ENCODE results near the gene ANK3. TPM values are rescaled to one million over a fixed set of nuclear protein-coding genes. Genes with fewer than 3 reads are reported as not detected.

Gene ANK3
- total RNA-seq, 2 experiments from 2014 or later, result 60.5 to 61.9 TPM

DNA sequence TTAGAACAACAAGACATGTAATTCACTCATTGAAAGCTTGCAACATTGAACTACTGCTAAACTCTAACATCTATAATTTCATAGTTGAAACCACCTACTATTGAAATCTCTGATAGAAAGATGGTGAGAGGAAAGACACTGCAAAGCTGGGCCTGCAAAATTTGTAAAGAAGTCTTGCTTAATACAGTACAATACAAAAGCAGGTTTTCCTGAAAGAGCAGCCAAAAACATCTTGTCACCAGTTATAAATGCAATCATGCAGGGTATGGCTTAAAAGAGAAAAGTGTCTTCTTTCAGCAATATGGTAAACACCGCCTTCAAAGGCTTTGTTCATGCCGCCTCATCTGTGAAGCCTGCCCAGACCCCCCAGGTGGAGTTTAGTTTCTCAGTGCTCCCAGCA lies 109.2 kb downstream of the ANK3 start:
- H3K4me1 Mint-ChIP-seq (ENCODE audit: low read depth), result no peaks in the 10 kb centered on the region
- intact Hi-C loops (cut with DNase I, micrococcal nuclease), result no loop called here

DNA sequence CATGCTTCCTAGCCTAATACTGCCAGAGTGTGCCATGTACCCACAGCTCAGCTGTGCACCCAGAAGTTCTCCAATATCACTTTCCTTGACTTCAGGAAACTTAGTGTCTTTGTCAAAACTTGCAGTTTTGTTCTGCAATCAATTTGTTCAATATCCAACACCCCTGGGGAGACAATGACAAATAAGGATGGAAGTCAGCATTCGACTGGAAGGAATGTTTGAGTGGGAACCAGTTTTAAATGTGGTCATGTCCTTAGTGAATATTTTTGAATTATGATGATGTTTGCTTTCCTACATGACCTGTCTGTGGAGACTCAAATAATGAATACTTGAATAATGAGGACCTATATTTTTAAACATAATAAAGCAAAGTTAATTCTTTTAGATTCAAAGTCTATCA lies 112.0 kb downstream of the ANK3 start:
- Mint-ChIP-seq H3K9me3 (no peaks in the 10 kb centered on the region), H3K36me3 (ENCODE audit: low read depth) (peaks cover 74% of the 10 kb centered on the region), H3K27me3 (no peaks in the 10 kb centered on the region), H3K4me3 (no peak overlapping the region), H3K4me1 (ENCODE audit: low read depth) (no peaks in the 10 kb centered on the region), H3K27ac (no peak overlapping the region)
- intact Hi-C loops (cut with DNase I, micrococcal nuclease), result no loop called here
- ChIA-PET CTCF (no interaction called here), POLR2A (no interaction called here)
- DNase-seq, result no peak
- H3K27ac ChIP-seq (ENCODE audit: low read depth in 1 of 2, low read length in 2 of 2), result no peak overlapping the region
- TF ChIP-seq, protein P1, sequence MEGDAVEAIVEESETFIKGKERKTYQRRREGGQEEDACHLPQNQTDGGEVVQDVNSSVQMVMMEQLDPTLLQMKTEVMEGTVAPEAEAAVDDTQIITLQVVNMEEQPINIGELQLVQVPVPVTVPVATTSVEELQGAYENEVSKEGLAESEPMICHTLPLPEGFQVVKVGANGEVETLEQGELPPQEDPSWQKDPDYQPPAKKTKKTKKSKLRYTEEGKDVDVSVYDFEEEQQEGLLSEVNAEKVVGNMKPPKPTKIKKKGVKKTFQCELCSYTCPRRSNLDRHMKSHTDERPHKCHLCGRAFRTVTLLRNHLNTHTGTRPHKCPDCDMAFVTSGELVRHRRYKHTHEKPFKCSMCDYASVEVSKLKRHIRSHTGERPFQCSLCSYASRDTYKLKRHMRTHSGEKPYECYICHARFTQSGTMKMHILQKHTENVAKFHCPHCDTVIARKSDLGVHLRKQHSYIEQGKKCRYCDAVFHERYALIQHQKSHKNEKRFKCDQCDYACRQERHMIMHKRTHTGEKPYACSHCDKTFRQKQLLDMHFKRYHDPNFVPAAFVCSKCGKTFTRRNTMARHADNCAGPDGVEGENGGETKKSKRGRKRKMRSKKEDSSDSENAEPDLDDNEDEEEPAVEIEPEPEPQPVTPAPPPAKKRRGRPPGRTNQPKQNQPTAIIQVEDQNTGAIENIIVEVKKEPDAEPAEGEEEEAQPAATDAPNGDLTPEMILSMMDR (IDR thresholded peaks at IDR 0.05), result no peak
- no peak for ATAC-seq (ENCODE audit: poor library complexity)
- H3K4me1 ChIP-seq (ENCODE audit: insufficient read depth, low read length), result no peaks in the 10 kb centered on the region
- H3K27me3 ChIP-seq (ENCODE audit: control insufficient read depth in 1 of 2, insufficient read depth in 2 of 2, low read length in 2 of 2), result no peaks in the 10 kb centered on the region
- no peak overlapping the region for H3K4me3 ChIP-seq (ENCODE audit: low read length)
- no peaks in the 10 kb centered on the region for H3K9me3 ChIP-seq (ENCODE audit: control insufficient read depth in 1 of 2, insufficient read depth in 1 of 2, low read length in 2 of 2)
- H3K36me3 ChIP-seq (ENCODE audit: insufficient read depth, low read length), result peaks cover 12% of the 10 kb centered on the region

More for the DNA sequence above, 109.2 kb downstream of the ANK3 start:
- H3K4me3 Mint-ChIP-seq, result no peak overlapping the region
- no peak for DNase-seq
- no peaks in the 10 kb centered on the region for H3K9me3 Mint-ChIP-seq
- no peak overlapping the region for H3K27ac Mint-ChIP-seq
- peaks cover 12% of the 10 kb centered on the region for H3K36me3 ChIP-seq (ENCODE audit: insufficient read depth, low read length)
- no peaks in the 10 kb centered on the region for H3K27me3 ChIP-seq (ENCODE audit: control insufficient read depth in 1 of 2, insufficient read depth in 2 of 2, low read length in 2 of 2)
- no peaks in the 10 kb centered on the region for H3K9me3 ChIP-seq (ENCODE audit: control insufficient read depth in 1 of 2, insufficient read depth in 1 of 2, low read length in 2 of 2)
- ATAC-seq (ENCODE audit: poor library complexity), result no peak
- no peaks in the 10 kb centered on the region for H3K4me1 ChIP-seq (ENCODE audit: insufficient read depth, low read length)
- POLR2A ChIA-PET, result no interaction called here
- TF ChIP-seq, protein P1 (IDR thresholded peaks at IDR 0.05), result no peak
- H3K27me3 Mint-ChIP-seq, result no peaks in the 10 kb centered on the region
- no peak overlapping the region for H3K27ac ChIP-seq (ENCODE audit: low read depth in 1 of 2, low read length in 2 of 2)
- no peak overlapping the region for H3K4me3 ChIP-seq (ENCODE audit: low read length)
- CTCF ChIA-PET, result no interaction called here
- peaks cover 48% of the 10 kb centered on the region for H3K36me3 Mint-ChIP-seq (ENCODE audit: low read depth)

DNA sequence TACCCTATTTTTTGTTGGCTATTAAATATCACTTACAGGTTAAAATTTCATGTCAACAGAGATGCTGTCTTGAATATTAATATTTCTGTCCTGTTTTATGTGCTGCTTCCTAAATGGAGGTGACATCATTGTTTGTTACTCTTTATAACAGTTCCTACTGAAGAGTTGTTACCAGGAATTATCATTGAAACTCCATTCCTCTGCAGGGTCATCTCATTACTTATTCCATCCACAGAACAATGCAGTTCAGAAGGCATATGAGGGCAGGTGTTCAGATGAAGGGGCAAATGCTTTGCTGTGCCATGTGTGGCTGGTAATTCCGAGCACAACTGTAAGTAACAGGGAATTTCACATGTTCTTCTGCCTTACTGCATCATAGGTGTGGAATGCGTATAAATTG lies 113.4 kb downstream of the ANK3 start:
- intact Hi-C loops (cut with DNase I, micrococcal nuclease), result no loop called here
- Histone ChIP-seq H3K4me1 (ENCODE audit: insufficient read depth, low read length) (no peaks in the 10 kb centered on the region), H3K27me3 (ENCODE audit: control insufficient read depth in 1 of 2, insufficient read depth in 2 of 2, low read length in 2 of 2) (no peaks in the 10 kb centered on the region), H3K36me3 (ENCODE audit: insufficient read depth, low read length) (peaks cover 12% of the 10 kb centered on the region), H3K27ac (ENCODE audit: low read depth in 1 of 2, low read length in 2 of 2) (no peak overlapping the region), H3K9me3 (ENCODE audit: control insufficient read depth in 1 of 2, insufficient read depth in 1 of 2, low read length in 2 of 2) (no peaks in the 10 kb centered on the region), H3K4me3 (ENCODE audit: low read length) (no peak overlapping the region)
- Mint-ChIP-seq H3K4me3 (no peak overlapping the region), H3K27me3 (no peaks in the 10 kb centered on the region), H3K4me1 (ENCODE audit: low read depth) (no peaks in the 10 kb centered on the region), H3K36me3 (ENCODE audit: low read depth) (peaks cover 74% of the 10 kb centered on the region), H3K27ac (no peak overlapping the region), H3K9me3 (no peaks in the 10 kb centered on the region)
- ChIA-PET POLR2A (no interaction called here), CTCF (no interaction called here)
- no peak for ATAC-seq (ENCODE audit: poor library complexity)
- no peak for DNase-seq
- TF ChIP-seq, protein P1 (IDR thresholded peaks at IDR 0.05), result no peak
